HepG2 (cell line): ENCODE measurements around the gene PGPEP1. TPM values are rescaled to one million over a fixed set of nuclear protein-coding genes. Genes with fewer than 3 reads are reported as not detected.
A peak's percentile ranks its signal among the peaks of the same experiment; 100 is the strongest.

Experiments used
- CREB3 ChIP-seq: sonication (generic); formaldehyde crosslinking; IDR thresholded peaks from 2 replicates; pipeline ENCODE4 v1.5.0; 2020; ENCODE audit warnings: missing genetic modification reagents
- GABPA ChIP-seq, 2 experiments: IDR thresholded peaks; 2 replicates each; pipeline ENCODE4 v1.6.1; 2011 to 2016; ENCODE audit warnings: low read depth in 2 of 2, low read length in 1 of 2, missing biosample characterization in 1 of 2, missing genetic modification characterization in 1 of 2
- HBP1 ChIP-seq: IDR thresholded peaks from 2 replicates; pipeline ENCODE4 v1.6.1; 2016; ENCODE audit warnings: low read depth, control low read depth
- HDAC2 ChIP-seq: sonication (generic); formaldehyde crosslinking; IDR thresholded peaks from 2 replicates; pipeline ENCODE4 v1.4.0; 2020; ENCODE audit warnings: missing genetic modification reagents
- IRX3 ChIP-seq: sonication (generic); formaldehyde crosslinking; IDR thresholded peaks from 2 replicates; pipeline ENCODE4 v1.8.1; 2023; ENCODE audit warnings: mild to moderate bottlenecking, low read depth, missing genetic modification reagents, borderline replicate concordance
- JARID2 ChIP-seq: sonication (generic); formaldehyde crosslinking; IDR thresholded peaks from 2 replicates; pipeline ENCODE4 v1.8.1; 2023; ENCODE audit warnings: missing genetic modification reagents, inconsistent platforms; ENCODE audit not compliant: insufficient replicate concordance
- MXD1 ChIP-seq: sonication (generic); formaldehyde crosslinking; IDR thresholded peaks from 2 replicates; pipeline ENCODE4 v1.4.0; 2020; ENCODE audit warnings: mild to moderate bottlenecking, missing genetic modification reagents
- NFIC ChIP-seq: IDR thresholded peaks from 2 replicates; pipeline ENCODE4 v1.6.1; 2012; ENCODE audit warnings: mild to moderate bottlenecking, low read length, inconsistent platforms
- NR2F2 ChIP-seq: IDR thresholded peaks from 2 replicates; pipeline ENCODE4 v1.6.1; 2012; ENCODE audit warnings: low read depth, inconsistent platforms, borderline replicate concordance
- REXO4 ChIP-seq: sonication (generic); formaldehyde crosslinking; IDR thresholded peaks from 2 replicates; pipeline ENCODE4 v1.8.0; 2022; ENCODE audit warnings: missing genetic modification reagents, mild to moderate bottlenecking, borderline replicate concordance
- SMAD3 ChIP-seq: sonication (generic); formaldehyde crosslinking; IDR thresholded peaks from 2 replicates; pipeline ENCODE4 v1.4.0; 2020; ENCODE audit warnings: missing genetic modification reagents
- THAP7 ChIP-seq: sonication (generic); formaldehyde crosslinking; IDR thresholded peaks from 2 replicates; pipeline ENCODE4 v1.8.1; 2023; ENCODE audit warnings: mild to moderate bottlenecking, missing genetic modification reagents
- ZBTB34 ChIP-seq: sonication (generic); formaldehyde crosslinking; IDR thresholded peaks from 2 replicates; pipeline ENCODE4 v1.8.0; 2022; ENCODE audit warnings: mild to moderate bottlenecking, missing genetic modification reagents
- ZMYM3 ChIP-seq: sonication (generic); formaldehyde crosslinking; IDR thresholded peaks from 2 replicates; pipeline ENCODE4 v1.5.1; 2020; ENCODE audit warnings: mild to moderate bottlenecking, missing genetic modification reagents
- ZNF143 ChIP-seq: sonication (generic); formaldehyde crosslinking; IDR thresholded peaks from 2 replicates; pipeline ENCODE4 v1.4.0; 2020; ENCODE audit warnings: missing genetic modification reagents
- ZNF205 ChIP-seq: IDR thresholded peaks from 2 replicates; pipeline ENCODE4 v1.6.1; 2018; ENCODE audit warnings: missing biosample characterization, missing genetic modification reagents
- ZNF414 ChIP-seq: sonication (generic); formaldehyde crosslinking; IDR thresholded peaks from 2 replicates; pipeline ENCODE4 v1.5.0; 2020; ENCODE audit warnings: missing genetic modification reagents
- ZNF687 ChIP-seq: sonication (generic); formaldehyde crosslinking; IDR thresholded peaks from 2 replicates; pipeline ENCODE4 v1.5.1; 2020; ENCODE audit warnings: mild to moderate bottlenecking, missing genetic modification reagents, moderate library complexity
- ZNF788 ChIP-seq: sonication (generic); formaldehyde crosslinking; IDR thresholded peaks from 2 replicates; pipeline ENCODE4 v1.5.0; 2020; ENCODE audit warnings: mild to moderate bottlenecking, missing genetic modification reagents, borderline replicate concordance
- polyA plus RNA-seq, 8 experiments: library from polyadenylated mRNA; depleted of rRNA in 3 of 8; stranded (reverse) in 7 of 8; unstranded in 1 of 8; fragments of >200 nt; fragmentation: Illumina TruSeq in 4 of 8; extraction: Trizol in 4 of 8; gene quantifications; 2 replicates each; pipeline versions ENCODE4 v1.2.1 to v1.2.3, GENCODE V29; 2011 to 2016; ENCODE audit warnings: low read depth in 4 of 8, missing spikeins in 1 of 8, mixed read lengths in 1 of 8; ENCODE audit not compliant: insufficient read depth in 1 of 8
- total RNA-seq, 5 experiments: library from RNA; depleted of rRNA; stranded (reverse); fragments of >200 nt; fragmentation: Illumina TruSeq; extraction: Trizol; gene quantifications; 2 replicates each; pipeline ENCODE4 v1.2.3, GENCODE V29; 2016; ENCODE audit warnings: low read depth in 1 of 5

PGPEP1 gene
- total and polyA plus RNA-seq, 2 of the 13 experiments (the other 11 are each of a cell fraction or from before 2014, with no cell fraction given), result 53.1 to 56.6 TPM

- no peak for TF ChIP-seq HBP1 (CRISPR knock-in tag)
- no peak for TF ChIP-seq GABPA (IDR thresholded peaks at IDR 0.05; ENCODE audit: low read depth, low read length)
- no peak for TF ChIP-seq GABPA (CRISPR knock-in tag; IDR thresholded peaks at IDR 0.05; ENCODE audit: low read depth)
- TF ChIP-seq ZNF205, result no peak
- TF ChIP-seq SMAD3 (CRISPR knock-in tag), result no peak
- no peak for TF ChIP-seq HDAC2 (CRISPR knock-in tag)
- TF ChIP-seq NFIC, result no peak
- TF ChIP-seq IRX3 (CRISPR knock-in tag), result no peak
- no peak for TF ChIP-seq ZNF143 (CRISPR knock-in tag)
- TF ChIP-seq THAP7 (CRISPR knock-in tag), result no peak
- peak; percentile 81; the same call in 1 of the 2 replicates for TF ChIP-seq ZMYM3 (CRISPR knock-in tag)
- TF ChIP-seq NR2F2, result no peak
- TF ChIP-seq ZBTB34 (CRISPR knock-in tag), result no peak
- TF ChIP-seq ZNF788 (CRISPR knock-in tag), result peak; percentile 50; the same call in 1 of the 2 replicates
- no peak for TF ChIP-seq CREB3
- TF ChIP-seq MXD1 (CRISPR knock-in tag), result no peak
- TF ChIP-seq ZNF414 (CRISPR knock-in tag), result no peak
- TF ChIP-seq ZNF687 (CRISPR knock-in tag), result peak; percentile 79
- no peak for TF ChIP-seq JARID2 (CRISPR knock-in tag)
- TF ChIP-seq REXO4, result no peak
Measured at GRCh38 chr19:18292810-18293641, 47.4 kb upstream of the PGPEP1 start (continued).
